Kidney epithelial cell (primary cell): Measurements from ENCODE around the gene ZNF431. TPM values are rescaled to one million over a fixed set of nuclear protein-coding genes. Genes with fewer than 3 reads are reported as not detected.

Experiments used
- DNase-seq: peaks from one replicate; pipeline ENCODE4 v3.0.0-alpha.2; 2010; ENCODE audit warnings: low read depth
- H3K27me3 ChIP-seq: 2 replicates; pipeline ENCODE4 v1.6.0; 2011; ENCODE audit warnings: low read length; ENCODE audit not compliant: control insufficient read depth, insufficient read depth
- H3K36me3 ChIP-seq: 2 replicates; pipeline ENCODE4 v1.5.1; 2011; ENCODE audit warnings: low read length; ENCODE audit not compliant: control insufficient read depth, insufficient read depth
- H3K4me3 ChIP-seq: 2 replicates; pipeline ENCODE4 v1.5.1; 2011; ENCODE audit warnings: low read depth, mild to moderate bottlenecking, control low read depth, low read length
- CTCF ChIP-seq: IDR thresholded peaks from 2 replicates; pipeline ENCODE4 v1.5.1; 2011; ENCODE audit warnings: mild to moderate bottlenecking, moderate library complexity, low read length, control low read depth, inconsistent platforms; ENCODE audit not compliant: insufficient read depth, poor library complexity, severe bottlenecking
- total RNA-seq: library from RNA; depleted of rRNA; stranded (reverse); fragments of >200 nt; gene quantifications from 2 replicates; pipeline ENCODE4 v1.2.3, GENCODE V29; 2015

Gene ZNF431
- 3.5 and 5.8 TPM in 2 replicates for total RNA-seq

- Histone ChIP-seq H3K4me3 (peak within 1 kb of the TSS; percentile 84), H3K36me3 (no peaks in the 10 kb centered on the region), H3K27me3 (no peaks in the 10 kb centered on the region)
- no peak for TF ChIP-seq CTCF
- peak; percentile 85 for DNase-seq
Measured at GRCh38 chr19:21141787-21142464, at the start of gene ZNF431. Gene ZNF431 (plus strand): TSS chr19:21142040. CDS start chr19:21142184, 144 bp downstream.

GRCh38 chr19:21092109-21092508, 49.7 kb upstream of the ZNF431 start:
- no peak for TF ChIP-seq CTCF
- Histone ChIP-seq H3K27me3 (no peaks in the 10 kb centered on the region), H3K36me3 (no peaks in the 10 kb centered on the region), H3K4me3 (no peak overlapping the region)
- no peak for DNase-seq

GRCh38 chr19:21094347-21095025, 47.4 kb upstream of the ZNF431 start:
- no peak for DNase-seq
- H3K27me3 ChIP-seq: no peaks in the 10 kb centered on the region
- TF ChIP-seq CTCF: no peak

GRCh38 chr19:21098291-21098690, 43.5 kb upstream of the ZNF431 start:
- TF ChIP-seq CTCF: no peak
- Histone ChIP-seq H3K27me3 (no peaks in the 10 kb centered on the region), H3K36me3 (no peaks in the 10 kb centered on the region), H3K4me3 (no peak overlapping the region)
- DNase-seq: no peak

More at GRCh38 chr19:21094347-21095025, 47.4 kb upstream of the ZNF431 start:
- Histone ChIP-seq H3K36me3 (no peaks in the 10 kb centered on the region), H3K4me3 (no peak overlapping the region)

GRCh38 chr19:21101521-21102242, 40.2 kb upstream of the ZNF431 start:
- no peak for DNase-seq
- H3K27me3 ChIP-seq: no peaks in the 10 kb centered on the region
- H3K4me3 ChIP-seq: no peak overlapping the region
- TF ChIP-seq CTCF: no peak
- no peaks in the 10 kb centered on the region for H3K36me3 ChIP-seq
